ENCODE results near the gene AFG1L. TPM values are rescaled to one million over a fixed set of nuclear protein-coding genes. Genes with fewer than 3 reads are reported as not detected.
A peak's percentile ranks its signal among the peaks of the same experiment; 100 is the strongest.

Gene AFG1L
- polyA plus RNA-seq, 1 experiment: 2.3 TPM

GRCh38 chr6:108497883-108498282, 203.0 kb downstream of the AFG1L start:
- DNase-seq (ENCODE audit: low read depth, low spot score): no peak
- no peaks in the 10 kb centered on the region for H3K27me3 ChIP-seq (ENCODE audit: control insufficient read depth, insufficient read depth, low read length)
- ChIA-PET POLR2A (no interaction called here), CTCF (interaction anchor here (0.6 to 2.6 kb wide), 6 partner anchors 9 to 534 kb away, joined by 3 to 10 read pairs (median 4); no protein-coding TSS in a partner anchor)
- no peaks in the 10 kb centered on the region for H3K9me3 ChIP-seq (ENCODE audit: control insufficient read depth, insufficient read depth, low read length)
- H3K27ac ChIP-seq (ENCODE audit: low read depth, low read length): no peak overlapping the region
- TF ChIP-seq CTCF (IDR thresholded peaks at IDR 0.05; ENCODE audit: low read depth, low read length): peak; percentile 61
- H3K4me3 ChIP-seq (ENCODE audit: low read depth, low read length): no peak overlapping the region

GRCh38 chr6:108501559-108501958, 206.7 kb downstream of the AFG1L start:
- CTCF ChIA-PET: interaction anchor here (1.3 kb wide), 1 partner anchor 9 kb away, joined by 3 read pairs; no protein-coding TSS in a partner anchor
- no peaks in the 10 kb centered on the region for H3K9me3 ChIP-seq (ENCODE audit: control insufficient read depth, insufficient read depth, low read length)
- TF ChIP-seq CTCF (IDR thresholded peaks at IDR 0.05; ENCODE audit: low read depth, low read length): no peak
- H3K27ac ChIP-seq (ENCODE audit: low read depth, low read length): no peak overlapping the region
- H3K4me3 ChIP-seq (ENCODE audit: low read depth, low read length): no peak overlapping the region
- POLR2A ChIA-PET: no interaction called here
- H3K27me3 ChIP-seq (ENCODE audit: control insufficient read depth, insufficient read depth, low read length): no peaks in the 10 kb centered on the region
- DNase-seq (ENCODE audit: low read depth, low spot score): no peak

- H3K4me3 ChIP-seq (ENCODE audit: low read depth, low read length): no peak overlapping the region
- no peak overlapping the region for H3K27ac ChIP-seq (ENCODE audit: low read depth, low read length)
- no peaks in the 10 kb centered on the region for H3K27me3 ChIP-seq (ENCODE audit: control insufficient read depth, insufficient read depth, low read length)
- POLR2A ChIA-PET: no interaction called here
- DNase-seq (ENCODE audit: low read depth, low spot score): no peak
- CTCF ChIA-PET: interaction anchor here (1.1 to 1.4 kb wide), 4 partner anchors 8 to 390 kb away, joined by 3 to 7 read pairs (median 4); no protein-coding TSS in a partner anchor
- TF ChIP-seq CTCF (IDR thresholded peaks at IDR 0.05; ENCODE audit: low read depth, low read length): no peak
- H3K9me3 ChIP-seq (ENCODE audit: control insufficient read depth, insufficient read depth, low read length): no peaks in the 10 kb centered on the region
Measured at GRCh38 chr6:108502832-108503231, 208.0 kb downstream of the AFG1L start.

GRCh38 chr6:108507316-108507715, 212.5 kb downstream of the AFG1L start:
- CTCF ChIA-PET: interaction anchor here (1.2 kb wide), 1 partner anchor 15 kb away, joined by 6 read pairs; no protein-coding TSS in a partner anchor

More at GRCh38 chr6:108507316-108507715, 212.5 kb downstream of the AFG1L start:
- no peak for DNase-seq (ENCODE audit: low read depth, low spot score)
- POLR2A ChIA-PET: no interaction called here
- no peaks in the 10 kb centered on the region for H3K9me3 ChIP-seq (ENCODE audit: control insufficient read depth, insufficient read depth, low read length)
- TF ChIP-seq CTCF (IDR thresholded peaks at IDR 0.05; ENCODE audit: low read depth, low read length): no peak
- H3K4me3 ChIP-seq (ENCODE audit: low read depth, low read length): no peak overlapping the region
- no peaks in the 10 kb centered on the region for H3K27me3 ChIP-seq (ENCODE audit: control insufficient read depth, insufficient read depth, low read length)
- H3K27ac ChIP-seq (ENCODE audit: low read depth, low read length): no peak overlapping the region

All from AG04450 (cell line).